Epithelial cell of proximal tubule (primary cell): ENCODE measurements around the gene SPECC1. TPM values are rescaled to one million over a fixed set of nuclear protein-coding genes. Genes with fewer than 3 reads are reported as not detected.

ENCODE experiments used
- DNase-seq: peaks from one replicate; pipeline ENCODE4 v3.0.0-alpha.2; 2011; ENCODE audit warnings: low read depth
- H3K4me3 ChIP-seq: 2 replicates; pipeline ENCODE4 v1.5.1; 2011; ENCODE audit warnings: low read depth, mild to moderate bottlenecking, low read length
- total RNA-seq: library from RNA; depleted of rRNA; stranded (reverse); fragments of >200 nt; gene quantifications from 2 replicates; pipeline ENCODE4 v1.2.3, GENCODE V29; 2015
- TF ChIP-seq, protein P1 (sequence below): conservative IDR thresholded peaks from 2 replicates; pipeline ENCODE4 v1.5.1; 2012; ENCODE audit warnings: low read depth, mild to moderate bottlenecking, low read length

SPECC1 gene
- total RNA-seq, 1 donor from 2014 or later = 39.3 TPM

- H3K4me3 ChIP-seq = no peak overlapping the region
- DNase-seq = no peak
- TF ChIP-seq, protein P1, sequence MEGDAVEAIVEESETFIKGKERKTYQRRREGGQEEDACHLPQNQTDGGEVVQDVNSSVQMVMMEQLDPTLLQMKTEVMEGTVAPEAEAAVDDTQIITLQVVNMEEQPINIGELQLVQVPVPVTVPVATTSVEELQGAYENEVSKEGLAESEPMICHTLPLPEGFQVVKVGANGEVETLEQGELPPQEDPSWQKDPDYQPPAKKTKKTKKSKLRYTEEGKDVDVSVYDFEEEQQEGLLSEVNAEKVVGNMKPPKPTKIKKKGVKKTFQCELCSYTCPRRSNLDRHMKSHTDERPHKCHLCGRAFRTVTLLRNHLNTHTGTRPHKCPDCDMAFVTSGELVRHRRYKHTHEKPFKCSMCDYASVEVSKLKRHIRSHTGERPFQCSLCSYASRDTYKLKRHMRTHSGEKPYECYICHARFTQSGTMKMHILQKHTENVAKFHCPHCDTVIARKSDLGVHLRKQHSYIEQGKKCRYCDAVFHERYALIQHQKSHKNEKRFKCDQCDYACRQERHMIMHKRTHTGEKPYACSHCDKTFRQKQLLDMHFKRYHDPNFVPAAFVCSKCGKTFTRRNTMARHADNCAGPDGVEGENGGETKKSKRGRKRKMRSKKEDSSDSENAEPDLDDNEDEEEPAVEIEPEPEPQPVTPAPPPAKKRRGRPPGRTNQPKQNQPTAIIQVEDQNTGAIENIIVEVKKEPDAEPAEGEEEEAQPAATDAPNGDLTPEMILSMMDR = no peak
Measured at GRCh38 chr17:20123209-20123608, 114.0 kb downstream of the SPECC1 start.

GRCh38 chr17:20125724-20126123 lies 116.6 kb downstream of the SPECC1 start:
- TF ChIP-seq, protein P1 = no peak
- H3K4me3 ChIP-seq = no peak overlapping the region
- no peak for DNase-seq

GRCh38 chr17:20127360-20128035 lies 118.3 kb downstream of the SPECC1 start:
- TF ChIP-seq, protein P1 = no peak
- no peak for DNase-seq
- H3K4me3 ChIP-seq = no peak overlapping the region

- TF ChIP-seq, protein P1 = no peak
- no peak overlapping the region for H3K4me3 ChIP-seq
- DNase-seq = no peak
Measured at GRCh38 chr17:20128036-20128667, 119.0 kb downstream of the SPECC1 start.

DNA sequence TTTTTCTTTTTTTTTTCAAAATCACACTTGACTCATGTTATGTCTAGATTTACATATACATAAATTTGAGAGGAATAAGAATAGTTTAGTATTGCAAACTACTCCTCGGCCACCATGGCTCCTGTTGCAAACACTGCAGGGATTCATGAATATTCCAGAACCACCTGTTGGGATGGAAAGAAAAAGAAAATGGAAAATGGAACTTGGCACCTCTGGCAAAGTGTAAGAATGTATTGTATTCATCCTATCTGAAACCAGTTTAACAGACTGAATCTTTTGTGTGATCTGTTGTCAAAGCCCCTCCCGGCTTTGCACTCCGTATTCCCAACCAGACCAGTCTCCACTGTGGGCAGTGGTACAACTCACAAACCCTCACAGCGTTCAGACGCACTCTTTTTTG lies 124.4 kb downstream of the SPECC1 start:
- no peak overlapping the region for H3K4me3 ChIP-seq
- TF ChIP-seq, protein P1 = no peak
- no peak for DNase-seq

GRCh38 chr17:20141198-20141972 lies 132.2 kb downstream of the SPECC1 start:
- TF ChIP-seq, protein P1 = no peak
- DNase-seq = no peak
- H3K4me3 ChIP-seq = no peak overlapping the region
